Activated naive CD4-positive, alpha-beta T cell treated with anti-CD3 and anti-CD28 coated beads, Interleukin-2, amount 50 U/mL, for 72 hours (primary cell): Measurements from ENCODE around the gene KCNQ1OT1. TPM values are rescaled to one million over a fixed set of nuclear protein-coding genes. Genes with fewer than 3 reads are reported as not detected.

Source experiments
- ATAC-seq, 2 donors: fragments of 150-1000 bp; cut with Tn5 transposase; 2 replicates each; pipeline ENCODE4 v1.10.0; 2021; ENCODE audit warnings: mild to moderate bottlenecking in 2 of 2, moderate library complexity in 2 of 2
- DNase-seq, 2 donors: peaks; one replicate each; pipeline ENCODE4 v3.0.0; 2021 to 2022; ENCODE audit warnings: low spot score in 2 of 2
- H3K27ac Mint-ChIP-seq, 2 donors: one replicate each; pipeline ENCODE4 v1.8.0; 2022; ENCODE audit warnings: mild to moderate bottlenecking in 2 of 2, mixed read lengths in 2 of 2
- H3K36me3 Mint-ChIP-seq, 2 donors: one replicate each; pipeline ENCODE4 v1.8.0; 2022; ENCODE audit warnings: mixed read lengths in 2 of 2
- H3K9me3 Mint-ChIP-seq, 2 donors: one replicate each; pipeline ENCODE4 v1.8.0; 2022; ENCODE audit warnings: mixed read lengths in 2 of 2
- total RNA-seq, 2 donors: library from RNA; stranded (reverse); gene quantifications; one replicate each; pipeline ENCODE4 v1.2.3, GENCODE V29; 2022

The KCNQ1OT1 gene
- total RNA-seq, 2 donors from 2014 or later: 0.30 to 0.49 TPM

- ATAC-seq: no peak
- Mint-ChIP-seq H3K27ac (no peak overlapping the region), H3K9me3 (no peaks in the 10 kb centered on the region), H3K36me3 (no peaks in the 10 kb centered on the region)
- DNase-seq: peak in 1 of 2 donors; percentile 25
These were observed 12.6 kb downstream of the KCNQ1OT1 start for GRCh38 chr11:2687223-2687530.

DNA sequence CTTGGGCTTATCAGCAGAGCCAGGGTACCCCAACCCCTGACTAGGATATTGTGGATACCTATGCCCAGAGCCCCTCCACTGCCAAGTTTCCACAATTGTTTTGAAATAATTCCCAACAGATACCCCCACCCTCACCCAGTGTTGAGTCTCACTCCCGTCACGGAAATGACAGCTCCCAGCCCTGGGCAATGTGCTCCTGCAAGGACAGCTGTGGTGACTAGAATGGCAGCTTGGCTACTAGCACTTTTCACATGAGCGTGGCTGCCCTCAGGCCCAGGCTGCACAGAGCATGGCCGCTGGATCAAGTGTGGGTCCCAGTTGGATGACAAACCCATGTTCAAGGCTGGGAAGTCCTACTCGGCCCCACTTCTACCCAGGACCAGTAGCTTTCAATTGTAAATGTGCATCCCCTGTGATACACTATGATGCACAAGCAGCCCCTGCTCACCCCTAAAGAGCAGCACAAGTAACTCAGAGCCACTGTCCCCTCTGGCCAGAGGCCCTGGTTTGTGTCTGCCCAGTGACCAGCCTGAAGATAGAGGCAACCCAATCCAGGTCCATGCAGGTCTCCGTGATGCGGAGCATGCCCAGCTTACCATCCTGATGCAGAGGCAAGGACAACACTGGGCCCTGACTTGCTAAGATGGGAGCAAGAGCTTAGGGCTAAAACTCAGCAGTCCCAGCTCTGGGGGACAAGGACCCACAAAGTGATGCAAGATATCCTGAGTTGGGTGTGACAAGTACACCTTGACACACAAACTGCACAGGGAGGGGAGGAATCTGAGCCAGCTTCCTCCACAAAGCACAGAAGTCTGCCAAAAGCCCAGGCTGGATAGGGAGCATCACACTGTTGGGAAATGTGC is 13.2 kb downstream of the KCNQ1OT1 start:
- H3K27ac Mint-ChIP-seq: peak overlapping the region in 1 of 2 donors; percentile 85
- no peak for ATAC-seq
- no peaks in the 10 kb centered on the region for H3K9me3 Mint-ChIP-seq
- H3K36me3 Mint-ChIP-seq: no peaks in the 10 kb centered on the region
- DNase-seq: peak in 1 of 2 donors; percentile 42

DNA sequence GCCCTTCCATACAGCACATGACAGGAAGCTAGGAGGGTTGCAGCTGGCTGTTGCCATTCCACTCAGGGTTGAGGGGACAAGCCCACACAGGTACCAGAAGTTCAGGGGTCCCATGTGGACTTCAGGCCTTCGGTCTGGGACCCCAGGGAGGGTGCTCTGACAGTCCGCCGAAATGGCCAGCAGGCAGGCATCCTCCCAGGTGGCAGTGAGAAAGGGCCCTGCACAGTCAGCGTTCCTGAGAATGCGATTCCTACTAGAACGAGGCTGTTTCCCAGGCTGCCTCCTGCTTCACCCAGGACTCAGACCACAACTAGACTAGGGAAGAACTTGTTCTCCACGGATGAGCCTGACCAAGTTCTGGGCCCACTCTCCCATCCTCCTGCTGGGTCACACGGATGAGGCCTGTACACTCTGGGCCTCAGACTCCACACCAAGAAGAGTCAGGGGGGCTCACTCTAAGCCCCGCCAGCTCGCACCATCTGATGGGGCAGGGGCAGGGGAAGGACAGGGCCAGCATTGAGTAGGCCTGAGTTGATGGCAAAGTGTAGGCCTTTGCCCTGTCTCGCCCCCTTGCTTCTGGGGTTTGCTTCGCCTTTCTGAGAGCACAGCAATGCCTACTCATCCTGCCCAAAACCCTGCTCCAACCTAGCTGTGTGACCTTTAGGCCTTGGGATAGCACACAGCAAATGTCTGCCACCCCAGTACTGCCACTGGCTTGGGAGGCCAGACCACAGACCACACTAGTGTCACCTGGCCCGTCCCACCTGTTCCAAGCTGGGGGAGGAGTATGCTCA is 14.0 kb downstream of the KCNQ1OT1 start:
- H3K27ac Mint-ChIP-seq: peak overlapping the region in 1 of 2 donors; percentile 85
- DNase-seq (peak in 1 of 2 donors; percentile 43), ATAC-seq (no peak)
- H3K9me3 Mint-ChIP-seq: no peaks in the 10 kb centered on the region
- H3K36me3 Mint-ChIP-seq: no peaks in the 10 kb centered on the region

DNA sequence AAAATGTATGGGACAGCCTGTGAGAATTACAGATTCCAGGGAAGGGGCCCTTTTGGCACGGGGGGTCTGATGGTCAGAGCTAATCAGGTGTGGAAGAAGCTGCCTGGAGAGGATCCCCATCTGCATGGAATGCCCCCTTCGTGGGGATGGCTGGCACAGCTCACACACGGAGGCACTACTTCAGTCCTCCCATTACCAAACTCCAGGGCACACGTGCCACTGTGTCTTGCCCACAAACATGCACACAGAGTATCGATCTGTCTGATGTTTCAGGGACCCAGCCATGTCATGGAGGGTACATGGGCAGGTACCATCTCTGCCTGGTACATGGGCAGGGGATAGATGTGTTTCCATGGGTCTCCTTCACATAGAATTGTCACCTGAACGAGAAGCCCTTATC is 14.7 kb downstream of the KCNQ1OT1 start:
- no peaks in the 10 kb centered on the region for H3K36me3 Mint-ChIP-seq

GRCh38 chr11:2684581-2684980 is 15.2 kb downstream of the KCNQ1OT1 start:
- Mint-ChIP-seq H3K27ac (no peak overlapping the region), H3K9me3 (no peaks in the 10 kb centered on the region)
- no peak for ATAC-seq

More for the DNA sequence above, 14.7 kb downstream of the KCNQ1OT1 start:
- DNase-seq (peak in 1 of 2 donors; percentile 9), ATAC-seq (no peak)
- Mint-ChIP-seq H3K27ac (no peak overlapping the region), H3K9me3 (no peaks in the 10 kb centered on the region)

DNA sequence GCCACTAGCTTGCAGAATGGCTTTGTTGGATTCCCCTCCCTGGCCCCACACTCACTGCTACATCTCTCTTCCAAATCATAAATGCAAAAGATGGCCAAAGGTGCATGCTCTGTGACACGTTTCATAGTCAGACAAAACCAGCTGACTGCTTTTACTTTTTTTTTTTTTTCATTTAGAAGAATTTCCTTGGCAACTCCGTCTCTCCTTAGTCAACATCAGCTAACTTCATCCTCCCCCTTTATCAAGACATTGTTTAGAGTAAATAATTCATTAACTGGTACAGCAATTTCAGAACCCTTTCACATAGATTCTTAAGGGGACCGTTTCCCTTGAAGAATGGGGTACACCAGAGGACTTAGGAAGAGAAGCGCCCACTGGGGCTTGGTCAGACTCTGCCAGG is 16.0 kb downstream of the KCNQ1OT1 start:
- Mint-ChIP-seq H3K9me3 (no peaks in the 10 kb centered on the region), H3K27ac (peak overlapping the region in 1 of 2 donors; percentile 5), H3K36me3 (no peaks in the 10 kb centered on the region)
- ATAC-seq: no peak
- no peak for DNase-seq

More at GRCh38 chr11:2684581-2684980, 15.2 kb downstream of the KCNQ1OT1 start:
- no peaks in the 10 kb centered on the region for H3K36me3 Mint-ChIP-seq
- peak in 1 of 2 donors; percentile 33 for DNase-seq

DNA sequence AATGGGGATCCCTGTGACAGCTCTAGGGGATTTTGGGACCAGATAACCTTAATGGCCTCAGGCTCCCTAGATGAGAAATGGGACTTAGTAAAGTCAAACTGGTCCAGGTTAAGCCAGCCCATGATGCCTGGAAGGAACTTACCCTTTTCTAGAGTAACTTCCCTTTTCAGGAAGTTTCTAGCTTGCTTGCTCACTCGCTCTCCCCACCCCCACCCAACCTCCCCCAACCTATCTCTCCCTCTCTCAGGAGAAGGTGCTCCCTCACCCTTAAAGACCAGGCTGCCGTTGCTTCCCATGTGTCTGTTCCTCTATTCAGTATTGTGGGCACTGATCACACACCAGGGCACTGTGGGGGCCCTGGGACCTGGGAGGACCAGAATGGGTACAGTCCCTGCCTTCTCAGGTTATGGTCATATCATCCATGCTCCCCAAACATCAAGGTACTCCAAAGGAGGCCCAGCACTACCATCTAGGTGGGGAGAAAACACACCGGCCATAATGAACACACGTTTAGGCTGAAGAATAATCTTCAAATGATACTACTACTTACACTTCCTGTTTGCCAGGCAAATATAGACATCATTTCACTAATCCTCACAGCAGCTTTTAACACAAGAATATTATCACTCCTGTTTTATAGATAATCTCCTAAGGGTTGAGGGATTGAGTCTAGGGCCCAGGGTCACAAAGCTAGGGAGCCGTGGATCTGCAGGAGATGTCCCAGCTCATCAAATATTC is 18.2 kb downstream of the KCNQ1OT1 start:
- Mint-ChIP-seq H3K9me3 (no peaks in the 10 kb centered on the region), H3K27ac (no peak overlapping the region), H3K36me3 (no peaks in the 10 kb centered on the region)
- ATAC-seq (no peak), DNase-seq (no peak)

DNA sequence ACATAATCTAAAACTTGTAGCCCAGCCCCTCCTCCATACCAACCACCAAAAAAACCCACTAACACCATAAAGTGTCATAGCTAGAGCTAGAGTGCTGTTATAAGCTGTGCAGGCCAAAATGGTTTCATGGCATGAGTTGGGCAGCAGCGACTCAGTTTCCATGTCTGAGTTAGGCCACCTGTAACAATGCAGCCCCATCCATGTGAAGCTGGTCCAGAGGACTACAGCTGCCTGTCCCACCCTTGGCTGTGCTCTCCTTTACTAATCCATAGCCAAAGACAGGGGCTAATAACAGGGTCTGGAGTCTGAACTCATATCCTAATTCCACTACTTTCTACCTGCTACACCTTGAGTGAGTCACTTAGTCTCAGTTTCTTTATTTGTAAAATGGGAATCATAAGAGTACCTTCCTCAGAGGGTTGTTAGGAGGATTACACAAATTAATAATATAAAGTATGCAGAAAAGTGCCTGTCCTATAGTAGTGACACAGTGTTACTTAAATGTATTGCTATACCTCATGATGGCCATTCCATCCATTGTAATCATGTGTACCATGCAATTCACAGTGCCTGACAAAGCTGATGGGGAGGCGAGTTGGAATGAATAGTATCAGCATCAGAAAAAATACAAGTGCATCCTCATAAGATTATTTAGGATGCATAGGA is 20.6 kb downstream of the KCNQ1OT1 start:
- no peaks in the 10 kb centered on the region for H3K9me3 Mint-ChIP-seq
- peak; percentile 61 to 86 for ATAC-seq
- no peak for DNase-seq
- H3K27ac Mint-ChIP-seq: no peak overlapping the region
- H3K36me3 Mint-ChIP-seq: no peaks in the 10 kb centered on the region

- H3K27ac Mint-ChIP-seq: no peak overlapping the region
- ATAC-seq: no peak
- no peaks in the 10 kb centered on the region for H3K36me3 Mint-ChIP-seq
- DNase-seq: no peak
- H3K9me3 Mint-ChIP-seq: no peaks in the 10 kb centered on the region
These were observed 21.4 kb downstream of the KCNQ1OT1 start for GRCh38 chr11:2678396-2678795.

GRCh38 chr11:2677127-2677526 is 22.7 kb downstream of the KCNQ1OT1 start:
- no peak overlapping the region for H3K27ac Mint-ChIP-seq
- H3K9me3 Mint-ChIP-seq: no peaks in the 10 kb centered on the region
- ATAC-seq: no peak

GRCh38 chr11:2675540-2675939 is 24.3 kb downstream of the KCNQ1OT1 start:
- Mint-ChIP-seq H3K9me3 (no peaks in the 10 kb centered on the region), H3K36me3 (no peaks in the 10 kb centered on the region), H3K27ac (no peak overlapping the region)
- DNase-seq (no peak), ATAC-seq (no peak)

More at GRCh38 chr11:2677127-2677526, 22.7 kb downstream of the KCNQ1OT1 start:
- DNase-seq: no peak
- H3K36me3 Mint-ChIP-seq: no peaks in the 10 kb centered on the region

DNA sequence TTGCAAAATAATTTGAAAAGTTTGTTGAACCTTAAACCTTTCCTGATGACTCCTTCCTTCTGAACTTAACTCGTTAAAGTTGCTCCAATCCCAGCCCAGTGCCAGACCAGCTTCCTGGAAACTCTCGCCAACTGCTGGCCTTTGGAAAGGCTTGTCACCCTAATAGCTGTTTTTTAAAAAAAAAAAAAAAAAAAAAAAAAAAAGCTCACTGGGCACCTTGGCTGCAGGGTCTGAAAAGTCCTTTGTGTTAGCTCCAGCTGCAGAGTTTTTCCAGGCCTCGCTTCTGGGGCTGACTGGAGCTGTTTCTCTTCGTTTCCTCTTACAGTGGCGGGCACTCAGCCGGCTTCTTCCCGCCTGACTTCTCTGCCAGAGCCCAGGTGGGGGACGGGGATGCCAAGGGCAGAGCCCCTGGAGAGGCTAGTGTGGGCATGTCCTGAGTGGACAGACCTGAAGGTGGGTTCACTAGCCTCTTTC is 25.1 kb downstream of the KCNQ1OT1 start:
- no peak overlapping the region for H3K27ac Mint-ChIP-seq
- no peaks in the 10 kb centered on the region for H3K36me3 Mint-ChIP-seq
- ATAC-seq: no peak
- no peak for DNase-seq
- no peaks in the 10 kb centered on the region for H3K9me3 Mint-ChIP-seq

GRCh38 chr11:2673871-2674471 is 25.8 kb downstream of the KCNQ1OT1 start:
- no peaks in the 10 kb centered on the region for H3K36me3 Mint-ChIP-seq
- ATAC-seq (no peak), DNase-seq (no peak)
- H3K27ac Mint-ChIP-seq: no peak overlapping the region
- H3K9me3 Mint-ChIP-seq: no peaks in the 10 kb centered on the region

- H3K9me3 Mint-ChIP-seq: no peaks in the 10 kb centered on the region
- no peak for ATAC-seq
These were observed 26.6 kb downstream of the KCNQ1OT1 start for GRCh38 chr11:2673250-2673610.

DNA sequence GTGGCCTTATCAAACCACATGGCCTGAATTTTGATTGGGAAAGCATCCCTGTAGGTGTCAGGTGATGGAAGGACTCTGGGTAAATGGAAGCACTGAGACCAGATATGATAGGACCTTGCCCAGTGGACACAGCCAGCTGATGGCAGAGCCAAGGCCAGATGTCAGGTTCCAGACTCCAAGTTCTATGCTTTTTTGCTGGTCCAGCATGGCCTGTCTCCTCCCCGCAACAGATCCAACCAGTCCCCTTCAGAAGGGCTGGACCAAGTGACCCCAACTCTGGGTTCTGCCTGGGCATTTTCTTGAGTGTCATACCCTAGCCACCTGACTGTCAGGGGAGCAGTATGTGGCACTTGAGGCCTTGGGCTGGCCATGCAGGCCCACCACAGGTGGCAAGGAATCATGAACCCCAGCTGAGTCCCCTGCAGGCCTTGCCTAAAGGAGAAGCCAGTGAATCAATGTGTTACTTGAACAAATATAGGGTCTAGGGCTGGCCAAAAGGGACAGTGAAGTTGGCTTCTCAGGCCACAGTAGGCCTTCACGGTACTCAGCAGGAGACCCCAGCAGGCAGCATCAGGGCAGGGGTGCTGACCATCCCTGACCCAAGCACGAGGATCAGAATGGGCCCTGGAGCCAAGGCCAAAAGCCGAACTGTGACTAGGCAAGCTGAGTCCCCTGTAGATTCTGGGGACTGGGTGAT is 27.1 kb downstream of the KCNQ1OT1 start:
- Mint-ChIP-seq H3K9me3 (no peaks in the 10 kb centered on the region), H3K36me3 (no peaks in the 10 kb centered on the region), H3K27ac (peak overlapping the region in 1 of 2 donors; percentile 8)
- ATAC-seq: no peak
- DNase-seq: peak in 1 of 2 donors; percentile 44

More at GRCh38 chr11:2673250-2673610, 26.6 kb downstream of the KCNQ1OT1 start:
- H3K27ac Mint-ChIP-seq: peak overlapping the region in 1 of 2 donors; percentile 8
- no peaks in the 10 kb centered on the region for H3K36me3 Mint-ChIP-seq
- DNase-seq: no peak
